ENCODE results near the gene C1QL1.

C1QL1 gene

DNA sequence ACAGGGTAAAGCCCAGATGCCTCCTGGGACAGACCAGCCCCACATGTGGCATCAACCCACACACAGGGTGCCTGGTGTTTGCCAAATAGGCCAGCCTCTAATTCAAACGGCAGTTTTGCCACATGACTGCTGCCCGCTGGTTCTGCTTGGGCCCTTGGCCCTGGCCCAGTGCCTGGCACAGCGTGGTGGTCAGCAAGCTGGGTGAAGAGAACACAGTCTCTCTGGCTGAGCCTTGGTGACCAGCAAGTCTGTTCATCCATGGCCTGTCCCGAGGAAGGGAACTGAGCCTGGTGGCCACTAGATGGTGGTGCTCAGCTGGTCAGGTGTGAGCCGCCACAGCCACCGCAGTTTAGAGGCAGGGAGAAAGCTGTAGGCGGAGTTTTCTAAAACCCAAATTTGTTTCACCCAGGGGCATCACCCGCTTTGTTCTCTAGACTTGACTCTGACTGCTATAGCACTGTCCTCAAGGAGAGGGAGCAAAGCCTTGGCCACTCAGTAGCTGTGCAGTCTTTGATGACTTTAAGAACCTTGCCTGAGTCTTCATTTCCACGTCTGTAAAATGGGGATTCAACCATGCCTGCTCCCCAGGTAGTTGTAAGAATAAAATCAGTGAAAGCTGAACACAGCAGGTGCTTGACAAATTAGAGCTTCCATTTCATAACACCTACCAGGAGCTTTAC is 48.1 kb downstream of the C1QL1 start:
- no peak for DNase-seq (ENCODE audit: low spot score in 2 of 2)

DNA sequence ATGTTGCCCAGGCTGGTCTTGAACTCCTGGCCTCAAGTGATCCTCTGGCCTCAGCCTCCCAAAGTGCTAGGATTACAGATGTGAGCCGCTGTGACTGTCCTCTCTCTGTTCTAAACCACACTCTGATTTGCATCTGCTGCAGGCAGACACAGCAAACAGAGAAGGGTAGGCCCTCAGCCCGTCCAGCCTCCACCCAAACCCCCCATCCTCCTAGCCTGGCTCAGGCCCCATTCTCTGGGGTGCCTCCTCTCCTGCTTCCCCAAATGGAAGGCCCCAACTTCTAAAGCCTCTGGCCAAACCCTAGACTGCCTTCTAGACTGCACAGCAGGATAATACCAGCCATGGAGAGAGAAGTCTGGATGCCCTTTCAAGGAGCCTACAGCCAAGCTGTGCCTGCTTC is 48.7 kb downstream of the C1QL1 start:
- no peak for DNase-seq (ENCODE audit: low spot score in 2 of 2)
- Mint-ChIP-seq H3K27me3 (peaks cover 35% of the 10 kb centered on the region), H3K36me3 (ENCODE audit: insufficient read depth) (no peaks in the 10 kb centered on the region), H3K4me3 (no peak overlapping the region), H3K27ac (ENCODE audit: low read depth) (no peak overlapping the region), H3K4me1 (no peaks in the 10 kb centered on the region), H3K9me3 (no peaks in the 10 kb centered on the region)
- ATAC-seq (replicated peaks; ENCODE audit: extremely low read depth, poor library complexity, severe bottlenecking), result no peak

More for the DNA sequence above, 48.1 kb downstream of the C1QL1 start:
- H3K27me3 Mint-ChIP-seq, result peaks cover 29% of the 10 kb centered on the region
- no peaks in the 10 kb centered on the region for H3K9me3 Mint-ChIP-seq
- H3K4me1 Mint-ChIP-seq, result no peaks in the 10 kb centered on the region
- no peaks in the 10 kb centered on the region for H3K36me3 Mint-ChIP-seq (ENCODE audit: insufficient read depth)
- no peak for ATAC-seq (replicated peaks; ENCODE audit: extremely low read depth, poor library complexity, severe bottlenecking)
- no peak overlapping the region for H3K4me3 Mint-ChIP-seq
- no peak overlapping the region for H3K27ac Mint-ChIP-seq (ENCODE audit: low read depth)

DNA sequence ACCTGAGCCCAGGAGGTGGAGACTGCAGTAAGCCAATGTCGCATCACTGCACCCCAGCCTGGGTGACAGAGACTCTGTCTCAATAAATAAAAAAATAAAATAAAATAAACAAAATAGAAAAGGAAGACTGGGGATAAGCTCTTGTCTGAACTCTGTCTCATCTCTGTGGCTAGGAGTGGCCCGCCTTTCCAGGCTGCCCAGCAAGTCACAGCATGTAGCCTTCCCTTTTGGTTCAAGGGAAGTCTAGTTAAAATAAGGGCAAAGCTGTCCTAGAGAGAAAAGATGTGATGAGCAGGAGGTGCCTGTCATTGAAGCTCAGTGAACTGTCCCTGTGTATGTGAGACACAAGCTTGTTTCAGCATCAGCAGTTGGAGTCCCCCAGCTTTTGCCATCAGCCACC is 50.1 kb downstream of the C1QL1 start:
- Mint-ChIP-seq H3K27ac (ENCODE audit: low read depth) (no peak overlapping the region), H3K36me3 (ENCODE audit: insufficient read depth) (no peaks in the 10 kb centered on the region), H3K27me3 (peaks cover 46% of the 10 kb centered on the region), H3K4me1 (no peaks in the 10 kb centered on the region), H3K9me3 (no peaks in the 10 kb centered on the region), H3K4me3 (no peak overlapping the region)
- ATAC-seq (replicated peaks; ENCODE audit: extremely low read depth, poor library complexity, severe bottlenecking), result no peak
- DNase-seq (ENCODE audit: low spot score in 2 of 2), result no peak

GRCh38 chr17:44917456-44917855 is 50.6 kb downstream of the C1QL1 start:
- no peak for ATAC-seq (replicated peaks; ENCODE audit: extremely low read depth, poor library complexity, severe bottlenecking)
- no peak for DNase-seq (ENCODE audit: low spot score in 2 of 2)
- Mint-ChIP-seq H3K9me3 (no peaks in the 10 kb centered on the region), H3K36me3 (ENCODE audit: insufficient read depth) (no peaks in the 10 kb centered on the region), H3K27me3 (peaks cover 46% of the 10 kb centered on the region), H3K4me1 (no peaks in the 10 kb centered on the region), H3K4me3 (no peak overlapping the region), H3K27ac (ENCODE audit: low read depth) (no peak overlapping the region)

- Mint-ChIP-seq H3K27ac (ENCODE audit: low read depth) (no peak overlapping the region), H3K4me1 (no peaks in the 10 kb centered on the region), H3K4me3 (no peak overlapping the region), H3K27me3 (peaks cover 46% of the 10 kb centered on the region), H3K36me3 (ENCODE audit: insufficient read depth) (no peaks in the 10 kb centered on the region), H3K9me3 (no peaks in the 10 kb centered on the region)
- no peak for ATAC-seq (replicated peaks; ENCODE audit: extremely low read depth, poor library complexity, severe bottlenecking)
- DNase-seq (ENCODE audit: low spot score in 2 of 2), result no peak
Measured at GRCh38 chr17:44916781-44917241, 51.3 kb downstream of the C1QL1 start.

DNA sequence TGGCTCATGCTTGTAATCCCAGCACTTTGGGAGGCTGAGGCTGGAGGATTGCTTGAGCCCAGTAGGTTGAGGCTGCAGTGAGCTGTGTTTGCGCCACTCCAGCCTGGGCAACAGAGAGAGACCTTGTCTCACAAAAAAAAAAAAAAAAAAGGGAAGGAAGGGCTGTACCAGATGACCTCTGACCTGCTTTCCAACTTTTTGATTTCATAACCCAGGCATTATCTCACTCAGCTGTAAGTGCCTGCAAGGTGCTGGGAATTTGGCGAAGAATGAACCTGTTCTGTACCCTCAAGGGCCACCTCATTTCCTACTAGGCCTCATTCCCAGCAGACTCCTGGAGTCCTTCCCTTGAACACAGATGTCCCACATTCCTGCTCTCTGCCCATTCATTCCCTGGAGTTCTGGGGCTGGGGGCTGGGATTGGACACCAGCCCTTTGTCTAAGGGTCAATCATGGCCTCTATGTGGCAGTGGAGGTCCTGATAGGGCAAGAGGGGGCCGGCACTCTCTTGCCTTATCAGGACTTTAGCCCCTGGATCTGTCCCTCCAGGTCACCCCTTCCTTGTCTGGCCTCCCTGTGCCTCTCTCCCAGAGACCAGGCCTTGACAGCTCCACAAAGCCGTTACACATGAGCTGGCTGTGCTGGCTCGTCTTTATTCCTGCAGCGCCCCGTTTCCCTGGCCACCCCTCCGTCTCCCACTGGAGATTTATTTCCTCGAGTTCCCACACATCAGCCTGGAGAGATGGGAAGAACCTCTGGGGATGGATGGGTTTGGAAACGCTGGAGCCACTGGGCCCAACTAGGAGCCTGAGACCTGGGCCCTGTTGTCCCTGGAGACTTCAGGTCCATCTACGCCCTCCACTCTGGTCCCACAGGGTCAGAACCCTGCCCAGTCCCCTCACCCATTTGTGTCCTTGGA is 52.0 kb downstream of the C1QL1 start:
- H3K27me3 Mint-ChIP-seq, result peaks cover 46% of the 10 kb centered on the region
- no peak overlapping the region for H3K27ac Mint-ChIP-seq (ENCODE audit: low read depth)
- H3K36me3 Mint-ChIP-seq (ENCODE audit: insufficient read depth), result no peaks in the 10 kb centered on the region
- no peak for ATAC-seq (replicated peaks; ENCODE audit: extremely low read depth, poor library complexity, severe bottlenecking)
- H3K4me3 Mint-ChIP-seq, result no peak overlapping the region
- no peak for DNase-seq (ENCODE audit: low spot score in 2 of 2)
- H3K9me3 Mint-ChIP-seq, result no peaks in the 10 kb centered on the region
- H3K4me1 Mint-ChIP-seq, result no peaks in the 10 kb centered on the region

- no peak for DNase-seq (ENCODE audit: low spot score in 2 of 2)
- Mint-ChIP-seq H3K9me3 (no peaks in the 10 kb centered on the region), H3K36me3 (ENCODE audit: insufficient read depth) (no peaks in the 10 kb centered on the region), H3K4me1 (no peaks in the 10 kb centered on the region), H3K4me3 (no peak within 1 kb of the TSS), H3K27ac (ENCODE audit: low read depth) (no peak within 1 kb of the TSS), H3K27me3 (peaks cover 46% of the 10 kb centered on the region)
- no peak for ATAC-seq (replicated peaks; ENCODE audit: extremely low read depth, poor library complexity, severe bottlenecking)
Measured at GRCh38 chr17:44915321-44915726, 52.8 kb downstream of the C1QL1 start, which contains the start of gene GFAP. Gene GFAP, minus strand, starts transcription at chr17:44915500. Its CDS starts 14 bp downstream, at chr17:44915486.

DNA sequence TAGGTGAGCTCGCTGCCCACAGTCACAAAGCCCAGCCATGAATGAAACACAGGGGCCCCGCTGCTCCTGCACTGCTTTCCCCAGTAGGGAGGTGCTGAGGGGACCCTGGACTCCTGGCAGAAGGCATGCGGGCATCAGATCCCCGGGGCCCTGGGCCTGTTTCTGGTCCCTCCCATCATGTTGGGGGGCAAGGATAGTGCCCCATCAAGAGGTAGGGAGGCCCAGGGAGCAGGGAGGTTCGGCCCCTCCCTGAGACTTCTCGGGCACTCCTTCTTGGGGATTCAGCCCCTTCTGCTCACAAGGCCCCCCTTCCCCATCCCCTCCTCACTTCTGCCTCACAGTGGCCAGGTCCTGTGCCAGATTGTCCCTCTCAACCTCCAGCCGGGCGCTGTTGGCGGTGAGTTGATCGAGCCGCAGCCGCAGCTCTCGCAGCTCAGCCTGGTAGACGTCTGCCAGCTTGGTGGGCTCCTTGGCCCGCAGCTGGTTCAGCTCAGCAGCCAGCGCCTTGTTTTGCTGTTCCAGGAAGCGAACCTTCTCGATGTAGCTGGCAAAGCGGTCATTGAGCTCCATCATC is 53.3 kb downstream of the C1QL1 start:
- Mint-ChIP-seq H3K4me3 (no peak overlapping the region), H3K27me3 (peaks cover 47% of the 10 kb centered on the region)

DNA sequence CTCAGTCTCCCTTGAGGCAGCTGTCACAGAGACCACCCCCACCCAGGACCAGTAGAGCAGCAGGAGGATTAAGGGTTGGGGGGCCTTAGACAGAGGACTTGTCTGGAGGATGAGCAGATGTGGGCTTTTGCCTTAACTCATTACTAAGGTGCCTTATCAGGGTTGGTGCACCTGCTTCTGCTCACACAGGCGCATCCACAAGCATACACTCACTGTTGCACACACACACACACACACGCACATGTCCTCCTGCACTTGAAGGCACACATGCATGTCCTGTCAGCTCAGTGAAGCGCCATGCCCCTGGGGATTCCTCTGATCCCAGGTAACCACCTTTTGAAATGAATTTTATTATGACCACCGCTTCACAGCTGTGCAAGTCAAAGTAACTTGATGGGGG is 54.0 kb downstream of the C1QL1 start:
- no peaks in the 10 kb centered on the region for H3K4me1 Mint-ChIP-seq

More for the DNA sequence above, 53.3 kb downstream of the C1QL1 start:
- no peak for ATAC-seq (replicated peaks; ENCODE audit: extremely low read depth, poor library complexity, severe bottlenecking)
- no peaks in the 10 kb centered on the region for H3K9me3 Mint-ChIP-seq
- no peak overlapping the region for H3K27ac Mint-ChIP-seq (ENCODE audit: low read depth)
- H3K36me3 Mint-ChIP-seq (ENCODE audit: insufficient read depth), result no peaks in the 10 kb centered on the region
- no peaks in the 10 kb centered on the region for H3K4me1 Mint-ChIP-seq
- no peak for DNase-seq (ENCODE audit: low spot score in 2 of 2)

DNA sequence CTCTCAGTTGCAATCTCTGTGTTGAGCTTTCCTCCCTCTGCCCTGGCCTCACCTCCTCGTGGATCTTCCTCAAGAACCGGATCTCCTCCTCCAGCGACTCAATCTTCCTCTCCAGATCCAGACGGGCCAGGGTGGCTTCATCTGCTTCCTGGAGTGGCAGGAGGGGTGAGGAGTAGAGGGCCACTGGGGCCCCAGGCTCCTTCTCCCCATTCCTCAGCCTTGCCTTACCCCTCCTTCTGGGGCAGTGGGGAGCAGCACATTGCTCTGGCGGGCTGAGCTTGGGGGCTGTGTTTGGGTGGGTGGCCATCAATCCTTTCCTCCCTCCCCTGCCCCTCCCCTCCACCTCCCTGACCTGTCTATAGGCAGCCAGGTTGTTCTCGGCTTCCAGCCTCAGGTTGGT is 54.4 kb downstream of the C1QL1 start:
- Mint-ChIP-seq H3K9me3 (no peaks in the 10 kb centered on the region), H3K36me3 (ENCODE audit: insufficient read depth) (no peaks in the 10 kb centered on the region), H3K27ac (ENCODE audit: low read depth) (no peak overlapping the region), H3K4me3 (no peak overlapping the region), H3K4me1 (no peaks in the 10 kb centered on the region), H3K27me3 (peaks cover 47% of the 10 kb centered on the region)
- no peak for DNase-seq (ENCODE audit: low spot score in 2 of 2)
- ATAC-seq (replicated peaks; ENCODE audit: extremely low read depth, poor library complexity, severe bottlenecking), result no peak

More for the DNA sequence above, 54.0 kb downstream of the C1QL1 start:
- no peak for DNase-seq (ENCODE audit: low spot score in 2 of 2)
- H3K9me3 Mint-ChIP-seq, result no peaks in the 10 kb centered on the region
- H3K27ac Mint-ChIP-seq (ENCODE audit: low read depth), result no peak overlapping the region
- peaks cover 47% of the 10 kb centered on the region for H3K27me3 Mint-ChIP-seq
- ATAC-seq (replicated peaks; ENCODE audit: extremely low read depth, poor library complexity, severe bottlenecking), result no peak
- H3K36me3 Mint-ChIP-seq (ENCODE audit: insufficient read depth), result no peaks in the 10 kb centered on the region
- H3K4me3 Mint-ChIP-seq, result no peak overlapping the region

- no peak overlapping the region for H3K27ac Mint-ChIP-seq (ENCODE audit: low read depth)
- DNase-seq (ENCODE audit: low spot score in 2 of 2) (no peak), ATAC-seq (replicated peaks; ENCODE audit: extremely low read depth, poor library complexity, severe bottlenecking) (no peak)
- H3K9me3 Mint-ChIP-seq, result no peaks in the 10 kb centered on the region
- H3K36me3 Mint-ChIP-seq (ENCODE audit: insufficient read depth), result no peaks in the 10 kb centered on the region
- H3K4me3 Mint-ChIP-seq, result no peak overlapping the region
- no peaks in the 10 kb centered on the region for H3K4me1 Mint-ChIP-seq
- H3K27me3 Mint-ChIP-seq, result peaks cover 47% of the 10 kb centered on the region
Measured at GRCh38 chr17:44912763-44913544, 55.1 kb downstream of the C1QL1 start.

Measured in central memory CD8-positive, alpha-beta T cell (primary cell).